ENCODE measurements around the gene ZNF714. TPM values are rescaled to one million over a fixed set of nuclear protein-coding genes. Genes with fewer than 3 reads are reported as not detected.

Gene ZNF714
- total RNA-seq: 56.3 TPM

DNA sequence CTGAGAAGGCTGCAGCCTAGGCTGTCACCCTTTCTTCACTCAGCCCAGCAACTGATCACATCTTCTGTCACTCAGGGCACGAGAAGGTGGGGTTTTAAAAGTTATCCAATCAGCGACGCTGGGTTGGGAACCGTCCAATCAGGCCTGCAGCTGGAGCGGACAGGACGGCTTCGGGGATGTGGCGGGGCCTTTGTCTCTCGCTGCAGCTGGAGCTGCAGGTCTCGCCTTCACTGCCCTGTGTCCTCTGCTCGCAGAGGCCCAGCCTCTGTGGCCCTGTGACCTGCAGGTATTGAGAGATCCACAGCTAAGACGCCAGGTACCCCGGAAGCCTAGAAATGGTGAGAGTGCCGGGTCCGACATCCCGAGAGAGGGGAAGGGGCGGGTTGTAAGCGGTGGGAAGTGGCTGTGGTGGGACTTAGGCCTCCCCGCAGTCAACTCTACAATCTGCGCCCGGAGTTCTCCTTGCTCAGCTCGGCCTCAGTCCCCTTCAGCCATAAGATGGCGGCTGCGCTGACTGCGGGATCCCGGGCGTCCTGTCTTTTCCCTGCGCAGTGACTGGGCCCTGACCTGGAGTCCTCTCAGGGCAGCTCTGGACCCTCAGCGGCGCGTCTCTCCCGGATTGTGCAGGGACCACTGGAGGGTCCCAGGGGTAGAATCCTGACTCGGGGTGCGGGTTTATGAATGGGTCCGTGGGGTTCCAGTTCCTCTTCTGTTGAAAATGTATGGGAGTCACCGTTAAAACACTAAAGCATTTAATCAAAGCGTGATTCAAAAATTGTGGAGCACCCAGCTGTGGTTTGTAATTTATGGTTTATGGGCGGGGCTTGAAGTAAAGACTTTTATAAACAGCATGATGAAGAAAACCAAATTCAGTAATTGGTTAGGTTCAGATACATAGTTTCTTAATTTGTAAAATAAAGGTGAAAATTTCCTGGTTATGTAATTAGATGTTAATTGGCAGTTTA is at the start of gene ZNF714:
Gene ZNF714 (plus strand): TSS at position 193 of the 965 bp plus-strand sequence. CDS start 16,066 bp downstream, outside the sequence.
- DNase-seq (ENCODE audit: low spot score in 2 of 2): peak; percentile 47 to 52
- FAIRE-seq: peak; percentile 30

DNA sequence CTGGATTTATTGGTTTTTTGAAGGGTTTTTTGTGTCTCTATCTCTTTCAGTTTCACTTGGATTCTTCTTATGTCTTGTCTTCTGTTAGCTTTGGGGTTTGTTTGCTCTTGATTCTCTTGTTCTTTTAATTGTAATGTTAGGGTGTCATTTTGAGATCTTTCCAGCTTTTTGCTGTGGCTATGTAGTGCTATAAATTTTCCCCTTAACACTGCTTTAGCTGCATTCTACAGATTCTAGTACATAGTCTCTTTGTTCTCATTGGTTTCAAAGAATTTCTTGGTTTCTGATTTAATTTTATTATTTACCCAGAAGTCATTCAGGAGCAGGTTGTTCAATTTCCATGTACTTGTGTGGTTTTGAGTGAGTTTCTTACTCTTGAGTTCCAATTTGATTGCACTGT is 37.0 kb upstream of the ZNF714 start:
- no peak for DNase-seq (ENCODE audit: low spot score in 2 of 2)
- FAIRE-seq: no peak

GRCh38 chr19:21046489-21046888 is 35.5 kb upstream of the ZNF714 start:
- FAIRE-seq: no peak
- no peak for DNase-seq (ENCODE audit: low spot score in 2 of 2)

- no peak for FAIRE-seq
- DNase-seq (ENCODE audit: low spot score in 2 of 2): no peak
Observed at GRCh38 chr19:21047716-21048115, 34.3 kb upstream of the ZNF714 start.

DNA sequence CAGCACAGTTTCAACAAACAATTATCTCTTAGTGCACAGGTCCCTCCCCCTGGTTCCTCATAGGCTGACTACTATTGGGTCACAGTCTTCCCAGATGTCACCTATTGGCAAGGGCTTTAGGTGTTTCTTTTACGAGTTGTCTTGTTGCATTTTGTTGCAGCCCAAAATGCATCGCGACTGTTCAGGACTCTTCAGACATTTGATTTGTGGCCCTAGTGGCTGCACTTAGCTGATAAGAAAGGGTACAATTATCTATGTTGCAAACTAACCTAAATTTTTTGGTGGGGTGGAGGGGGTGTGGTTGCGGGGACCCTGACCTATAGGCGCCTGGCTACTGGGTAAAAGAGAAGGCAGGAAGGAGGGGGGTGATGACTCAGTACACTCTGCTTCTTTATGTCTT is 29.1 kb upstream of the ZNF714 start:
- FAIRE-seq: no peak
- DNase-seq (ENCODE audit: low spot score in 2 of 2): no peak

DNA sequence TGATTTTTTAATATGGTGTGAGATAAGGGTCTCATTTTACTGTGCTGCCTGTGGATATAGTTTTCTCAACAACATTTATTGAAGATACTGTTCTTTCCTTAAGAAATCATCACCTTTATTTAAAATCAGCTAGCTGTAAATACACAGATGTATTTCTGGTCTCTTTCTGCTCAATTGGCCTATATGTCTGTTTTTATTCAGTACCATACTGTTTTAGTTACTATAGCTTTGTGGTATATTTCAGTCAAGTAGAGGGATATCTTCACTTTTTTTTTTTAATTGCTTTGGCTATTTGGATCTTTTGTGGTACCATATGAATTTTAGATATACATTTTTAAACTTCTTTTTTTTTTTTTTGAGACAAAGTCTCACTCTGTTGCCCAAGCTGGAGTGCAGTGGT is 16.7 kb upstream of the ZNF714 start:
- DNase-seq (ENCODE audit: low spot score in 2 of 2) (no peak), FAIRE-seq (no peak)

DNA sequence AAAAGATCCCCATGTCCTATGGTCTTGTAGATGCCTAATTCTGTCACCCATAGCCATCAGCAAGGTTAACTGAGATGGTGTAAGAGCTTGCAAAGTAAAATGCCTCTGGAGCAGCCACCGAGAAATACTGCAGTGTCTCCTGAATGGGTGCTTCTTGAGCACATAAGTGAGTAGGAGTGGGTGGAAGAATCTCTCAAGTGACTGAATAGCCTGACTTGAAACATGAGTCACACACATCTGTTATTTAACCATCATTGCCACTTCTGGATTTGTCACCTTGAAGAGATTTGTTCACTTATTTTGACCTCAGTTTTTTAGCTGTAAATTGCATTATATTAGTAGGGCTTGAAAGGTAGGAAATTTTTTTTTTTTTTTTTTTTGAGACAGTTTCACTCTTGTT is 2.3 kb downstream of the ZNF714 start:
- no peak for FAIRE-seq
- DNase-seq (ENCODE audit: low spot score in 2 of 2): peak in 1 of 2 donors; percentile 1

DNA sequence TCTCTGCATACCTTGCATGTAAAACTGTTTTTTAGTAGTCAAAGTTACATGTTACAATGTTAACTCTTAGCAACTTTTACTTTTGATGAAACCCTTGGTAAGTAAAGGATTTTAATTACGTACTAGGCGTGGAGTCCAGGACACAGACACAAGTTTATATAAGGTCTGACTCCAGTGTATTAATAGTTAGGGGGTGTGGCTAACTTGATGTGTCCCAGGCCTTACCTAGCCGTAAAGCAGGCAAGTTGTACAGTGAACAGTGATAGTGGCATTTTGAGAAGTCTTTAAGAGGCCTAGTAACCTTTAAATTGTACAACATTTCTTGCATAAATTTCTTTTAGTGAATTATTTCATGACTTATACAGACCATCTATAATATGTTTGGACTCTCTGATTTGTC is 5.9 kb downstream of the ZNF714 start:
- no peak for FAIRE-seq
- no peak for DNase-seq (ENCODE audit: low spot score in 2 of 2)

DNA sequence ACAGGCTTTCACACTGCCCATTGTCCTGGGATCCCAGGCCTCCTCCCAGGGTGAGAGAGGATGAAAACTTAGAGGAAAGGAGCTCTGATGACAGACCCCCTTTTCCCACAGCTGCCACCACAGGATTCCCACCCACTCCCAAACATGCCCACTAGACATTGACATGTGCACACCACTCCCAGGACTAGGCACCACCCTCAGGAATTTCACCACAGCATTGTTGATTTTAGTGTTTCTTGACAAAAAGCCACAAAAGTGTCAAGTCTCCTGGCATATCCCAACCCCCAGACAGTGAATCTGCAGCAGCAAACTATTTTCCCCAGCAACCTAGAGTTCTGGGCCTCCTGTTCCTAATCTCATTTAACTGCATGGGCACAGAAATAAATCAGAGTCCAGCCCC is 10.1 kb downstream of the ZNF714 start:
- DNase-seq (ENCODE audit: low spot score in 2 of 2) (no peak), FAIRE-seq (no peak)

GRCh38 chr19:21094347-21095025 is 12.5 kb downstream of the ZNF714 start:
- FAIRE-seq (no peak), DNase-seq (ENCODE audit: low spot score in 2 of 2) (no peak)

GRCh38 chr19:21098291-21098690 is 16.3 kb downstream of the ZNF714 start:
- DNase-seq (ENCODE audit: low spot score in 2 of 2) (no peak), FAIRE-seq (no peak)

- no peak for FAIRE-seq
- DNase-seq (ENCODE audit: low spot score in 2 of 2): no peak
Observed at GRCh38 chr19:21101521-21102242, 19.7 kb downstream of the ZNF714 start.

DNA sequence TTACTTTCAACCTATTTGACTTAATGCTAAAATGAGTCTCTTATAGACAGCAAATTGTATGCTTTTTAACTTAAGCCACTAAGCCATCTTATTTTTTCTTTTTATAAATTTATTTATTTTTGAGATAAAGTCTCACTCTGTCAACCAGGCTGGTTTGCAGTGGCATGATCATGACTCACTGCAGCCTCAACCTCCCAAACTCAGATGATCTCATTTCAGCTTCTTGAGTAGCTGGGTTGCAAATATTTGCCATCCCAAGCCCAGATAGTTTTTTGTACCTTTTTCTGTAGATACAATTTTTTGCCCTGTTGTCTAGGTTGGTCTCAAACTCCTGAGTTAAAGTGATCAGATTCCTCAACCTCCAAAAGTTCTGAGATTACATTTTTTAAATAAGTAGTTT is 27.1 kb downstream of the ZNF714 start:
- no peak for DNase-seq (ENCODE audit: low spot score in 2 of 2)
- no peak for FAIRE-seq

DNA sequence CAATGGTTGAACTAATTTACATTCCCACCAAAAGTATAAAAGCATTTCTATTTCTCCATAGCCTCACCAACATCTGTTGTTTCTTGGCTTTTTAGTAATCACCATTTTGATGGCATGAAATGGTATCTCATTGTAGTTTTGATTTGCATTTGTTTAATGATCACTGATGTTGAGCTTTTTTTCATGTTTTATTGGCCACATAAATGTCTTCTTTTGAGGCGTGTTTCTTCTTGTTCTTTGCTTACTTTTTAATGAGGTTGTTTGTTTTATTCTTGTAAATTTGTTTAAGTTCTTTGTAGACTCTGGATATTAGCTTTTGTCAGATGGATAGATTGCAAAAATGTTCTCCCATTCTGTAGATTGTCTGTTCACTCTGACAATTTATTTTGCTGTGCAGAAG is 28.2 kb downstream of the ZNF714 start:
- FAIRE-seq: no peak
- DNase-seq (ENCODE audit: low spot score in 2 of 2): no peak

- DNase-seq (ENCODE audit: low spot score in 2 of 2) (no peak), FAIRE-seq (no peak)
Observed at GRCh38 chr19:21115430-21115829, 33.4 kb downstream of the ZNF714 start.

- FAIRE-seq (no peak), DNase-seq (ENCODE audit: low spot score in 2 of 2) (no peak)
Observed at GRCh38 chr19:21117041-21117907, 35.3 kb downstream of the ZNF714 start.

DNA sequence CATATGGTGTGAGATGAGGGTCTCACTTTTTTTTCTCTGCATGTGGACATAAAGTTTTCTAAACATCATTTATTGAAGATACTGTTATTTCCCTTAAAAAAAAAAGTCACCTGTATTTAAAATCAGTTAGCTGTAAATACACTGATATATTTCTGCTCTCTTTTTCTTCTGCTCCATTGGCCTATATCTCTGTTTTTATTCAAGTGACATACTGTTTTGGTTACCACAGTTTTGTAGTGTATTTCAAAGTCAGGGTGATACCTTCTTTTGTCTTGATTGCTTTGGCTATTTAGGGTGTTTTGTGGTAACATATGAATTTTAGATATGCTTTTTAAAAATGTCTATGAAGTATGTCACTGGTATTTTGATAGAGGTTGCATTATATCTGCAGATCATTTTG is 44.1 kb downstream of the ZNF714 start:
- no peak for FAIRE-seq
- no peak for DNase-seq (ENCODE audit: low spot score in 2 of 2)

DNA sequence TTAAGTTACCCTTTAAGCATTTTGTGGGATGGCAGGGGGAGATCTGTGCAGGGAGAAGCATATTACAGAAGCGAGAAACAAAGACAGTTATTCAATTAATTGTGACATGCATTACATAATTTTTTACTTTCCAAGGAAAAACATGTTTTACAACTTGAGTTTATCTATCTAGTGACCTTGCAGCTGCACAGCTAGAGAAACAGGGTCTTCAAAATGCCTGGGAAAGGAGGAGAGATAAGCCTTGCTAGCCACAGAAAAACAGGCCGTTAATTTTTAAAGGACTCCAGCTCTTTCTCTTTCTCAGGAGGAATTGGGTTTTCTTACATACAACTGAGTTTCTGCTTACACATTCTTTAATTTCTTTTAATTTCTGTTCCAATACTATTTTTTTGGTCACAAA is 45.0 kb downstream of the ZNF714 start:
- no peak for DNase-seq (ENCODE audit: low spot score in 2 of 2)
- FAIRE-seq: no peak

GRCh38 chr19:21127898-21128297 is 45.9 kb downstream of the ZNF714 start:
- FAIRE-seq: no peak
- DNase-seq (ENCODE audit: low spot score in 2 of 2): no peak
